Measurements from ENCODE around the gene KLHL2. TPM values are rescaled to one million over a fixed set of nuclear protein-coding genes. Genes with fewer than 3 reads are reported as not detected.

KLHL2 gene
- total and polyA plus RNA-seq, 9 of the 15 experiments (the other 6 are each of a cell fraction or from before 2014, with no cell fraction given) = 2.5 to 11.3 (median 6.1) TPM

GRCh38 chr4:165367040-165367439, 159.7 kb downstream of the KLHL2 start (continued):
- peak; percentile 43; the same call in 1 of the 2 replicates for TF ChIP-seq ATF3 (IDR thresholded peaks at IDR 0.05)
- no peak for TF ChIP-seq ATF3 (CRISPR knock-in tag; conservative IDR thresholded peaks at IDR 0.05)
- no peak for TF ChIP-seq HMBOX1 (IDR thresholded peaks at IDR 0.05)
- no peak for TF ChIP-seq HEY1 (CRISPR knock-in tag; IDR thresholded peaks at IDR 0.05; ENCODE audit: borderline replicate concordance)
- peak; percentile 48; the same call in 1 of the 2 replicates for TF ChIP-seq MYC (IDR thresholded peaks at IDR 0.05; ENCODE audit: low read depth, low read length)
- TF ChIP-seq MYC (CRISPR knock-in tag; IDR thresholded peaks at IDR 0.05; ENCODE audit: borderline replicate concordance, low read depth) = no peak
- no peak for TF ChIP-seq NCOA4 (IDR thresholded peaks at IDR 0.05; ENCODE audit: partially characterized antibody)
- no peak for TF ChIP-seq KLF1 (tag; IDR thresholded peaks at IDR 0.05)
- no peak for TF ChIP-seq HDAC6 (IDR thresholded peaks at IDR 0.05; ENCODE audit: low read depth, low read length)
- TF ChIP-seq BHLHE40 (IDR thresholded peaks at IDR 0.05; ENCODE audit: low read length) = peak; percentile 44; the same call in 1 of the 2 replicates
- no peak for TF ChIP-seq ZNF253 (CRISPR knock-in tag; conservative IDR thresholded peaks at IDR 0.05)
- TF ChIP-seq ARID3B (CRISPR knock-in tag; IDR thresholded peaks at IDR 0.05; ENCODE audit: borderline replicate concordance) = no peak
- TF ChIP-seq ATF4 (CRISPR knock-in tag; IDR thresholded peaks at IDR 0.05) = peak; percentile 45; the same call in 1 of the 2 replicates
- TF ChIP-seq KDM2B (CRISPR knock-in tag; IDR thresholded peaks at IDR 0.05) = no peak
- no peak for TF ChIP-seq SREBF1 (IDR thresholded peaks at IDR 0.05; ENCODE audit: borderline replicate concordance, low read depth, low read length)
- TF ChIP-seq NCOA1 (IDR thresholded peaks at IDR 0.05; ENCODE audit: low read depth) = no peak
- no peak for TF ChIP-seq BRD9 (IDR thresholded peaks at IDR 0.05; ENCODE audit: low read depth, partially characterized antibody)
- no peak for TF ChIP-seq CTCF (IDR thresholded peaks at IDR 0.05 in 2 of 3, conservative IDR thresholded peaks at IDR 0.05 in 1 of 3; ENCODE audit: insufficient read depth in 2 of 3, low read depth in 1 of 3, low read length in 3 of 3)
- TF ChIP-seq YY1 (IDR thresholded peaks at IDR 0.05; ENCODE audit: borderline replicate concordance in 1 of 3, control insufficient read depth in 1 of 3, extremely low read depth in 1 of 3, insufficient read depth in 3 of 3, insufficient read length in 1 of 3, insufficient replicate concordance in 2 of 3, low read depth in 1 of 3, low read length in 2 of 3) = no peak
- TF ChIP-seq NR0B1 (IDR thresholded peaks at IDR 0.05; ENCODE audit: partially characterized antibody) = no peak
